Endometrium (tissue), 2 donors: ENCODE data around the gene LIMS2.

Experiments
- FAIRE-seq: peaks from 2 replicates; lab custom pipeline; 2012; peaks lifted over from hg19 to GRCh38; lab: Jason Lieb, UNC
- donor health status: control.
- donor health status: control.

The LIMS2 gene

GRCh38 chr2:127622561-127623387 lies 52.6 kb downstream of the LIMS2 start:
- no peak for FAIRE-seq

- no peak for FAIRE-seq
Measured at GRCh38 chr2:127621981-127622431, 53.3 kb downstream of the LIMS2 start.

GRCh38 chr2:127620866-127621265 lies 54.5 kb downstream of the LIMS2 start:
- FAIRE-seq = no peak

- FAIRE-seq = no peak
Measured at GRCh38 chr2:127619877-127620705, 55.2 kb downstream of the LIMS2 start.

- no peak for FAIRE-seq
Measured at GRCh38 chr2:127619203-127619590, 56.1 kb downstream of the LIMS2 start.

- FAIRE-seq = no peak
Measured at GRCh38 chr2:127618551-127619202, 56.7 kb downstream of the LIMS2 start.

- FAIRE-seq = no peak
Measured at GRCh38 chr2:127615511-127616166, 59.7 kb downstream of the LIMS2 start.

GRCh38 chr2:127614731-127615130 lies 60.6 kb downstream of the LIMS2 start:
- no peak for FAIRE-seq

- no peak for FAIRE-seq
Measured at GRCh38 chr2:127614246-127614645, 61.1 kb downstream of the LIMS2 start.

- no peak for FAIRE-seq
Measured at GRCh38 chr2:127612111-127612822, 63.1 kb downstream of the LIMS2 start.

GRCh38 chr2:127611076-127611925 lies 64.0 kb downstream of the LIMS2 start:
- no peak for FAIRE-seq

- FAIRE-seq = no peak
Measured at GRCh38 chr2:127610561-127610960, 64.8 kb downstream of the LIMS2 start.

- no peak for FAIRE-seq
Measured at GRCh38 chr2:127609818-127610217, 65.5 kb downstream of the LIMS2 start.

GRCh38 chr2:127609031-127609751 lies 66.1 kb downstream of the LIMS2 start:
- FAIRE-seq = no peak

- FAIRE-seq = no peak
Measured at GRCh38 chr2:127608061-127609030, 67.0 kb downstream of the LIMS2 start.

- no peak for FAIRE-seq
Measured at GRCh38 chr2:127607399-127607908, 67.9 kb downstream of the LIMS2 start.

GRCh38 chr2:127606625-127607398 lies 68.5 kb downstream of the LIMS2 start:
- FAIRE-seq = no peak
